Kidney epithelial cell (primary cell): Measurements from ENCODE around the gene ITPRIPL2. TPM values are rescaled to one million over a fixed set of nuclear protein-coding genes. Genes with fewer than 3 reads are reported as not detected.

Source experiments
- DNase-seq: peaks from one replicate; pipeline ENCODE4 v3.0.0-alpha.2; 2010; ENCODE audit warnings: low read depth
- H3K27me3 ChIP-seq: 2 replicates; pipeline ENCODE4 v1.6.0; 2011; ENCODE audit warnings: low read length; ENCODE audit not compliant: control insufficient read depth, insufficient read depth
- H3K36me3 ChIP-seq: 2 replicates; pipeline ENCODE4 v1.5.1; 2011; ENCODE audit warnings: low read length; ENCODE audit not compliant: control insufficient read depth, insufficient read depth
- H3K4me3 ChIP-seq: 2 replicates; pipeline ENCODE4 v1.5.1; 2011; ENCODE audit warnings: low read depth, mild to moderate bottlenecking, control low read depth, low read length
- total RNA-seq: library from RNA; depleted of rRNA; stranded (reverse); fragments of >200 nt; gene quantifications from 2 replicates; pipeline ENCODE4 v1.2.3, GENCODE V29; 2015
- TF ChIP-seq, protein P1 (sequence below): IDR thresholded peaks from 2 replicates; pipeline ENCODE4 v1.5.1; 2011; ENCODE audit warnings: mild to moderate bottlenecking, moderate library complexity, low read length, control low read depth, inconsistent platforms; ENCODE audit not compliant: insufficient read depth, poor library complexity, severe bottlenecking

ITPRIPL2 gene
- total RNA-seq, 1 donor from 2014 or later, result 71.8 TPM

DNA sequence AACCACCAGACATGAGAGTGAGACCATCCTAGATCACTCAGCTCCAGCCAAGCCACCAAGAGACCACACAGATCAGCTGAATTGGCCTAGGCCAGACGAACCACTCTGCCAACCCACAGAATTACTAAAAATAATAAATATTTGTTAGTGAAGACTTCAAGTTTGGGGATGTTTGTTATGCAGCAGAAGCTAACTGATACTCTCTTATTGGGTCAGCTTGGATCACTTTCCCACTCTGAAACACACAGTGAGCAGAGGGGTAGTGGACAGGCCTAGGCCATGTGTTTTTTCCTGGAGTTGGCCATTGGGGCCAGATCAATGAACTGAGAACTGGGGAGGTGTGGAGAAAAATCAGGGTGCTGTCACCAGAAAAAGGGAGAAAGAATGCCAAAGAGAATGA lies 15.6 kb upstream of the ITPRIPL2 start:
- no peaks in the 10 kb centered on the region for H3K27me3 ChIP-seq
- H3K36me3 ChIP-seq, result no peaks in the 10 kb centered on the region
- TF ChIP-seq, protein P1, sequence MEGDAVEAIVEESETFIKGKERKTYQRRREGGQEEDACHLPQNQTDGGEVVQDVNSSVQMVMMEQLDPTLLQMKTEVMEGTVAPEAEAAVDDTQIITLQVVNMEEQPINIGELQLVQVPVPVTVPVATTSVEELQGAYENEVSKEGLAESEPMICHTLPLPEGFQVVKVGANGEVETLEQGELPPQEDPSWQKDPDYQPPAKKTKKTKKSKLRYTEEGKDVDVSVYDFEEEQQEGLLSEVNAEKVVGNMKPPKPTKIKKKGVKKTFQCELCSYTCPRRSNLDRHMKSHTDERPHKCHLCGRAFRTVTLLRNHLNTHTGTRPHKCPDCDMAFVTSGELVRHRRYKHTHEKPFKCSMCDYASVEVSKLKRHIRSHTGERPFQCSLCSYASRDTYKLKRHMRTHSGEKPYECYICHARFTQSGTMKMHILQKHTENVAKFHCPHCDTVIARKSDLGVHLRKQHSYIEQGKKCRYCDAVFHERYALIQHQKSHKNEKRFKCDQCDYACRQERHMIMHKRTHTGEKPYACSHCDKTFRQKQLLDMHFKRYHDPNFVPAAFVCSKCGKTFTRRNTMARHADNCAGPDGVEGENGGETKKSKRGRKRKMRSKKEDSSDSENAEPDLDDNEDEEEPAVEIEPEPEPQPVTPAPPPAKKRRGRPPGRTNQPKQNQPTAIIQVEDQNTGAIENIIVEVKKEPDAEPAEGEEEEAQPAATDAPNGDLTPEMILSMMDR, result no peak
- no peak for DNase-seq
- no peak overlapping the region for H3K4me3 ChIP-seq

DNA sequence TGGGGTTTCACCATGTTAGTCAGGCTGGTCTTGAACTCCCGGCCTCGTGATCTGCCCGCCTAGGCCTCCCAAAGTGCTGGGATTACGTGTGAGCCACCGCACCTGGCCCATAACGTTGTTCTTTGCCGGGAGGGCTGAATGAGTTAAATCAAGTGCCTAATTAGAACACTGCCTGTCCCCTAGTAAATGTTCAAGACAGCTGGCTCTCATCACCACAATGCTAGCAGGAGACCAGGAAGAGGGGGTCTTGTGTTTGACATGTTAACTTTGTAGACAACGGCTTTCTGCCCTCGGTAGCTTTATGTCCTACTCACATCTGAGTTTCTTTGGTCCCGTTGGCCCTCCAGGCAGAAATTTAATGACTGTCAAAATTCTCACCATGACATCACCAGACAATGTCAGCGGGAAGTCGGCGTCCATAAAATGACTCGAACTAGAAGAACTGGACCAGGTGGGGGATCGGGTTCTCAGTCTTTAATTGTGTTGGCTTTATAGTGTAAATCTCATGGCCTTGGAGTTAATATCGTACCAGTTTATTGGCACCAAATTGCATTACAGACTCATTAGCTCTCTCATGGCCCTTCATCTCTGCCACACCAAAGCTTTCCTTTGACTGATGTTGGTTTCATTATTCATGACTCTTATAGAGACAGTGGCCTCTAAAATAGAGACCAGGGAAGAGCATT lies 11.4 kb upstream of the ITPRIPL2 start:
- no peak for DNase-seq
- no peaks in the 10 kb centered on the region for H3K27me3 ChIP-seq

DNA sequence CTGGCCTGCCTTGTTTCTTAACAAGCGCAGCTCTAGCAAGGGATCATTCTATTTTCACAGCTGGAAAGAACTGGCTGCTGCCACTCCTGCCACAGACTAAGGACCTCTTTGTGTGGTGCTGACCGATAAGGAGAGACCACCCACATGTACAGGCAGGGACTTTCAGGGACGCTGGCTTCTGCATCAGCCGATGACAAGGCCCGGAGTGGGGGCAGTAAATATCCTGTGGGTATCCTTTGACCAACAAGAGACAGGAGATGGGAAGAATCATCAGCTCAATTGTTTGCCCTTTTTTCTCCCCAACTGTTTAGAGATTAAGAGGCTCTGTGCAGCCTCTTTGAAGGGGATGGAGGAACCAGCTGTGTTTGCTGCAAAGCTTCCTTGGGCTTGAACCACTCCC lies 9.2 kb upstream of the ITPRIPL2 start:
- H3K27me3 ChIP-seq, result no peaks in the 10 kb centered on the region
- TF ChIP-seq, protein P1, result no peak

More for the DNA sequence above, 11.4 kb upstream of the ITPRIPL2 start:
- Histone ChIP-seq H3K4me3 (no peak overlapping the region), H3K36me3 (no peaks in the 10 kb centered on the region)
- TF ChIP-seq, protein P1, result no peak

DNA sequence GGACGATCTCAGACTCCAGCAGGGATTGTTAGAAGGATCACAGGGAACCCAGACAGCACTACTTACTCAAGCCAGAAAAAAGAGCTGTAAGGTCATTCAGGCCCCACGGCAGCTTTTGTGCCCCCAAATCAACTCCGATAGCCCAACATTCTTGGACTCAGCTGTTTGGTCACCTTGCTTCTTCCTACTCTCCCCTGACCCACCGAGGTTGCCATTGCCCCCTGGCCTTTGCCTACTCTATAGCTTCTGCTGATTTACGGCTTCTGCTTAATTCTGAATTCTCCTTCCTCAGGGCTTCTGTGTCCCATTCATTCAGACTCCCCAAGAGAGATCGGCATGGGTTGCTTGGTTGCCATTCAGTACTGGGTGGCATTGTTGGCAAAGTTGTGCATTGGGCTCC lies 8.6 kb upstream of the ITPRIPL2 start:
- DNase-seq, result no peak
- TF ChIP-seq, protein P1, result no peak
- no peak overlapping the region for H3K4me3 ChIP-seq
- no peaks in the 10 kb centered on the region for H3K36me3 ChIP-seq
- no peaks in the 10 kb centered on the region for H3K27me3 ChIP-seq

More for the DNA sequence above, 9.2 kb upstream of the ITPRIPL2 start:
- Histone ChIP-seq H3K36me3 (no peaks in the 10 kb centered on the region), H3K4me3 (no peak overlapping the region)
- no peak for DNase-seq

DNA sequence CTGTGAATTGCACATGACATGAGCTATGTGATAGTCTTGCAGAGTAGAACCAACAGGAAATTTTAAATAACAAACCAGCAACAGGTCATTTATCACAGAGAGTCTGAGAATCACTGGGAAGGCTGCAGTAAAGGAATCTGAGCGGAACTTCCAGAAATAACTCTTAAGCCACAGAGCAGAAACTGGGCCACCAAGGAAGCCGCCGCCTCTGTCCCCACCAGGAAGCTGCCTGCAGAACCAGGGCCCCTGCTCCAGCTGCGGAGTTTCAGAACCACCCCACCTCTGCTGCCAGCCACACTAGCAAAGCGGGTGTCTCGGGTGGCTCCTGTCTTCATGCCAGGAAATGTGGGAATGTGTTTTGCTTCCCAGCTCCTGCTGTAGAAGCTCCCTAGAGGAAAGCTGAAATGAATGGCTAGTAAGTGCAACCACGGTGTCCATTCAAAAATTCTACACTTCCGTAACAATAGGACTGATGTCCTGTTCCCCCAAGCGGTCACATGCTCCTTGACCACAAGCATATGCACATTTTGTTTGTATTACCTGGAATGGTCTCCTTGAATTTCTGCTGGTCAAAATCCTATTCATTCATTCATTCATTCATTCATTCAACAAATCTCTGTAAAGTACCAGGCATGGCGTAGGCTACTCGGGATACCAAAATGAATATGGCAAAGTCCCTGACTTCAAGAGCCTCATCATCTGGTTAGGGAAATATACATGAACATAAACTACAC lies 7.7 kb upstream of the ITPRIPL2 start:
- Histone ChIP-seq H3K4me3 (no peak overlapping the region), H3K27me3 (no peaks in the 10 kb centered on the region), H3K36me3 (no peaks in the 10 kb centered on the region)
- no peak for DNase-seq
- TF ChIP-seq, protein P1, result no peak
